Uterus (tissue), 2 donors: ENCODE measurements around the gene BTBD9.

Experiments
- CTCF ChIP-seq, 4 experiments: fragments of 200-600 bp in 2 of 4; fragments of 450-650 bp in 2 of 4; sonication (generic) in 2 of 4; IDR thresholded peaks; one replicate each; pipeline ENCODE4 v1.5.1; 2016 to 2019; ENCODE audit warnings: antibody characterized with exemption in 4 of 4, mild to moderate bottlenecking in 2 of 4, moderate library complexity in 1 of 4
- POLR2A ChIP-seq, 2 donors: fragments of 450-650 bp; IDR thresholded peaks; one replicate each; pipeline ENCODE4 v1.6.1; 2016; ENCODE audit warnings: antibody characterized with exemption in 2 of 2, mild to moderate bottlenecking in 1 of 2, moderate library complexity in 1 of 2

DNA sequence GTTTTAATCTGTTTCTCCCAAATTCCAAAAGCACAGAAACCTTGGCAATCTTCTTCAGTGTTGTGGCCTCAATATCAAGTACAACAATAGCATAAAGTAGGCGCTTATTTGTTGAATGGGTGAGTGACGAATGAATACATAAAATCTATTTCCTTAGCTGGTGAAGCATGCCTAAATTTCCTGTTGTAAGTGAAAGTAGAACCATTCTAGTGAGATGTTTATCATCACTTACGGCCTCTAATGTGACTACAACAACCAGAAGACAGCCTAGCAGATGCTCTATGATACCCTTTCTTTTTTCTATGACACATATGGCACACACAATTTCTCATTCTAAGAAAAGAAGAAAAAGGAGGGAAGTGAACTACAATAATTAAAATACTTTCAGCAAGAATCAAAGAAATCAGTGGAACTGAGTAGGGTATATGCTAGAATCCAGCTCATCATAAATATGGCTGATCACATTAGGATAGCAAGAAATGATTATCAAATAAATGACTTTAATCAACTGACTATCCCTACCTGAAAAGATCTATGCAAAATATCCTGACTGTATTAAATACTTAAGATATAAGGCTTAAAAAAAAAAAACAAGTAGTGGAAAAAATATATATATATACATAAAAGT is 67.4 kb downstream of the BTBD9 start:
- TF ChIP-seq CTCF (IDR thresholded peaks at IDR 0.05) = no peak
- TF ChIP-seq POLR2A (IDR thresholded peaks at IDR 0.05) = no peak
